Measurements from ENCODE around the gene EIF3D. TPM values are rescaled to one million over a fixed set of nuclear protein-coding genes. Genes with fewer than 3 reads are reported as not detected.

Gene EIF3D
- total and polyA plus RNA-seq, 2 of the 4 experiments (the other 2 are of a cell fraction): 339 to 746 TPM

DNA sequence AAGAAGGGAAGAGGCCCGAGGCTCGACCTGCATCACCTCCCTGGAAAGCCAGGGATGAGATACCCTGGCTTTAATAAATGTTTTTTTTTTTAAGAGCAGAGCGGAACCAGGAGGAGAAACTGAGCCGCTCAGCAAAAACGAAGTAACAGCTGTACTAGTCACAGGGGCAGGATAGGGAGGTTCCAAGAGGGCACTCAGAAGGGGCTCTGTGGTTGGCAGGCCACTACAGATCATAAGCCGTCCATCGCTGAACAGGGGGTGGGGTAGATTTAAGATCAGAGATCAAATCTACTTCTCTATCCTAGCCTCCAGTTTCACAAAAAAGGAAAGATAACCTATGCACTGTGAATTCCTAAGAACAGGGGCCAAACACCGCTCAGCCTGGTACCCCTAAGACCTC lies 625 bp downstream of the EIF3D start:
- Histone ChIP-seq H3K79me1 (ENCODE audit: low read depth in 1 of 2, low read length in 2 of 2) (peaks cover 26 to 49% of the 10 kb centered on the region in 2 experiments), H3K9ac (ENCODE audit: low read depth, low read length) (peak overlapping the region; percentile 97), H3K14ac (replicated peaks; ENCODE audit: low read depth, low read length) (peak overlapping the region; percentile 98), H2BK15ac (ENCODE audit: low read depth, low read length) (no peak overlapping the region), H3K9me1 (ENCODE audit: insufficient read depth, low read length) (0 out of 2 replicates have a peak, but pooled peaks cover 3% of the 10 kb centered on the region), H3K4me2 (ENCODE audit: low read depth, low read length) (peak overlapping the region; percentile 76), H3K9me3 (ENCODE audit: control insufficient read depth, insufficient read depth, low read length) (no peaks in the 10 kb centered on the region), H4K91ac (ENCODE audit: insufficient read depth, low read depth, low read length) (peak overlapping the region; percentile 81), H3K4me3 (ENCODE audit: insufficient read depth, low read depth, low read length) (peak overlapping the region; percentile 88), H3K56ac (ENCODE audit: extremely low read depth, insufficient read depth, low read length) (peak overlapping the region; percentile 91), H3K18ac (ENCODE audit: low read depth, low read length) (peak overlapping the region; percentile 46), H4K20me1 (ENCODE audit: insufficient read depth, low read length) (peaks cover 19% of the 10 kb centered on the region; the same call in 1 of the 2 replicates), H3K27ac (ENCODE audit: insufficient read depth, low read length) (peak overlapping the region; percentile 81), H3K4ac (ENCODE audit: low read depth, low read length) (peak overlapping the region; percentile 95), H2AK9ac (replicated peaks; ENCODE audit: low read depth, low read length, poor library complexity) (peak overlapping the region; percentile 99), H3K4me1 (ENCODE audit: control insufficient read depth, insufficient read depth, low read length) (peaks cover 2% of the 10 kb centered on the region; the same call in 1 of the 2 replicates), H3K36me3 (ENCODE audit: control insufficient read depth, insufficient read depth, low read length) (peaks cover 25% of the 10 kb centered on the region), H2BK120ac (ENCODE audit: low read depth, low read length) (0 out of 2 replicates have a peak overlapping the region, but pooled peaks have one; percentile 21), H2AFZ (replicated peaks; ENCODE audit: low read length, poor library complexity) (peak overlapping the region; percentile 89), H4K5ac (ENCODE audit: low read depth, low read length) (peak overlapping the region; percentile 86), H2BK5ac (ENCODE audit: low read depth, low read length, poor library complexity, severe bottlenecking) (peak overlapping the region; percentile 76), H2AK5ac (ENCODE audit: low read depth, low read length) (peak overlapping the region; percentile 97), H3K23ac (ENCODE audit: low read depth, low read length) (peak overlapping the region; percentile 93), H3K27me3 (ENCODE audit: control insufficient read depth, insufficient read depth, low read length) (no peaks in the 10 kb centered on the region), H2BK20ac (ENCODE audit: low read depth, low read length) (no peak overlapping the region), H4K8ac (ENCODE audit: low read depth in 2 of 2, low read length in 2 of 2) (peak overlapping the region; percentile 89 to 98)
- POLR2A ChIA-PET (ENCODE audit: unreplicated experiment): interaction anchor here (0.5 to 0.6 kb wide), 3 partner anchors 200 to 352 kb away, joined by 3 to 4 read pairs (median 4); no protein-coding TSS in a partner anchor
- TF ChIP-seq FOS (IDR thresholded peaks at IDR 0.05; ENCODE audit: low read depth, low read length) (no peak), MAFK (IDR thresholded peaks at IDR 0.05; ENCODE audit: low read depth, low read length) (peak; percentile 42)
- DNase-seq: no peak
- ATAC-seq (ENCODE audit: low read depth): no peak
- in situ Hi-C loops (cut with MboI; ENCODE audit: low sequenced_read_pairs) (no loop called here), dilution Hi-C loops (cut with HindIII; ENCODE audit: low sequenced_read_pairs, unreplicated experiment) (no loop called here), intact Hi-C loops (cut with micrococcal nuclease) (no loop called here)
- no TSS peak for BruUV-seq (replicated peaks)
- CTCF ChIA-PET: interaction anchor here (0.6 kb wide), 1 partner anchor 9 kb away, joined by 3 read pairs; no protein-coding TSS in a partner anchor
- WGBS, 2 experiments (ENCODE audit: extremely low coverage in 2 of 2, insufficient read length in 1 of 2): 13% methylated on average over 3 of the region's 8 CpGs; no CpG with 5 or more reads in 1 of the 2 experiments

All from IMR-90 (cell line).